WTC11 (cell line): ENCODE measurements around the gene CBY1.

Source experiments
- ATF2 ChIP-seq: sonication (generic); formaldehyde crosslinking; IDR thresholded peaks from 2 replicates; pipeline ENCODE4 v1.8.1; 2022; ENCODE audit warnings: low read depth, missing genetic modification reagents, borderline replicate concordance
- CTCF ChIP-seq: fragments of 200-600 bp; IDR thresholded peaks from 2 replicates; pipeline ENCODE4 v1.8.0; 2022; ENCODE audit warnings: antibody characterized with exemption
- ETV6 ChIP-seq: sonication (generic); formaldehyde crosslinking; IDR thresholded peaks from 2 replicates; pipeline ENCODE4 v1.8.1; 2022; ENCODE audit warnings: mild to moderate bottlenecking, missing genetic modification reagents
- NR1H2 ChIP-seq: sonication (generic); formaldehyde crosslinking; IDR thresholded peaks from 2 replicates; pipeline ENCODE4 v1.9.0; 2021; ENCODE audit warnings: mild to moderate bottlenecking, moderate library complexity, missing genetic modification reagents

- no peak for TF ChIP-seq CTCF
- TF ChIP-seq NR1H2 (CRISPR knock-in tag): no peak
- no peak for TF ChIP-seq ATF2 (CRISPR knock-in tag)
- no peak for TF ChIP-seq ETV6 (CRISPR knock-in tag)
Measured at GRCh38 chr22:38685761-38686160, 29.3 kb downstream of the CBY1 start.
